PFSK-1 (cell line): ENCODE results near the gene ZNF710.

Experiments used
- FOXP2 ChIP-seq: optimal IDR thresholded peaks from 2 replicates; pipeline ENCODE3; 2011; ENCODE audit warnings: borderline replicate concordance, control low read depth, inconsistent platforms; ENCODE audit not compliant: insufficient read depth; ENCODE audit errors: extremely low read length, extremely low read depth
- POLR2AphosphoS5 ChIP-seq: IDR thresholded peaks from 2 replicates; pipeline ENCODE4 v1.6.1; 2012; ENCODE audit warnings: low read depth, mild to moderate bottlenecking, control low read depth, low read length, moderate library complexity
- REST ChIP-seq, 2 experiments: IDR thresholded peaks; 2 replicates each; pipeline versions ENCODE4 v1.6.1 to v1.8.0; 2011 to 2012; ENCODE audit warnings: low read depth in 2 of 2, low read length in 2 of 2, control low read depth in 1 of 2, inconsistent platforms in 1 of 2, mild to moderate bottlenecking in 1 of 2, moderate library complexity in 1 of 2; ENCODE audit not compliant: insufficient read depth in 1 of 2
- SIN3A ChIP-seq: IDR thresholded peaks from 2 replicates; pipeline ENCODE4 v1.6.1; 2012; ENCODE audit warnings: mild to moderate bottlenecking, low read length, moderate library complexity, borderline replicate concordance; ENCODE audit not compliant: insufficient read depth
- TAF1 ChIP-seq: IDR thresholded peaks from 2 replicates; pipeline ENCODE4 v1.6.1; 2012; ENCODE audit warnings: low read length, control low read depth, borderline replicate concordance; ENCODE audit not compliant: insufficient read depth

The ZNF710 gene

GRCh38 chr15:90101969-90102890, 101.1 kb downstream of the ZNF710 start, which contains the start of gene IDH2:
Gene IDH2 (minus strand): TSS chr15:90102468. CDS start chr15:90102390, 78 bp downstream.
- TF ChIP-seq POLR2AphosphoS5 (peak; percentile 79), TAF1 (peak; percentile 91), SIN3A (no peak), REST (IDR thresholded peaks at IDR 0.05; ENCODE audit: insufficient read depth in 1 of 2, low read depth in 2 of 2, low read length in 2 of 2) (no peak), FOXP2 (peak; percentile 49)

GRCh38 chr15:90103701-90104329, 102.7 kb downstream of the ZNF710 start:
- TF ChIP-seq POLR2AphosphoS5, result no peak

GRCh38 chr15:90104551-90104950, 103.4 kb downstream of the ZNF710 start:
- TF ChIP-seq FOXP2 (no peak), TAF1 (no peak), REST (IDR thresholded peaks at IDR 0.05; ENCODE audit: insufficient read depth in 1 of 2, low read depth in 2 of 2, low read length in 2 of 2) (no peak), POLR2AphosphoS5 (no peak), SIN3A (no peak)

- no peak for TF ChIP-seq REST (IDR thresholded peaks at IDR 0.05; ENCODE audit: insufficient read depth in 1 of 2, low read depth in 2 of 2, low read length in 2 of 2)
- TF ChIP-seq TAF1, result no peak
Observed at GRCh38 chr15:90105521-90105920, 104.4 kb downstream of the ZNF710 start.

- TF ChIP-seq FOXP2 (no peak), POLR2AphosphoS5 (no peak), REST (IDR thresholded peaks at IDR 0.05; ENCODE audit: insufficient read depth in 1 of 2, low read depth in 2 of 2, low read length in 2 of 2) (no peak), TAF1 (no peak), SIN3A (no peak)
Observed at GRCh38 chr15:90106522-90107117, 105.5 kb downstream of the ZNF710 start.
